Glutamatergic neuron (in vitro differentiated cells): ENCODE data around the gene FOXF1. TPM values are rescaled to one million over a fixed set of nuclear protein-coding genes. Genes with fewer than 3 reads are reported as not detected.

Experiments used
- DNase-seq: peaks from one replicate; pipeline ENCODE4 v3.0.0; 2022
- H3K27ac Mint-ChIP-seq: one replicate; pipeline ENCODE4 v1.8.0; 2020; ENCODE audit warnings: mild to moderate bottlenecking, mixed read lengths, inconsistent platforms; ENCODE audit not compliant: unreplicated experiment
- H3K27me3 Mint-ChIP-seq: one replicate; pipeline ENCODE4 v1.8.0; 2020; ENCODE audit warnings: mild to moderate bottlenecking, moderate library complexity, mixed read lengths, inconsistent platforms; ENCODE audit not compliant: unreplicated experiment
- H3K36me3 Mint-ChIP-seq: one replicate; pipeline ENCODE4 v1.8.0; 2020; ENCODE audit warnings: mild to moderate bottlenecking, mixed read lengths, inconsistent platforms; ENCODE audit not compliant: unreplicated experiment
- H3K4me1 Mint-ChIP-seq: one replicate; pipeline ENCODE4 v1.8.0; 2020; ENCODE audit warnings: mild to moderate bottlenecking, low read depth, mixed read lengths, inconsistent platforms; ENCODE audit not compliant: unreplicated experiment
- H3K4me3 Mint-ChIP-seq: one replicate; pipeline ENCODE4 v1.8.0; 2020; ENCODE audit warnings: mild to moderate bottlenecking, mixed read lengths, inconsistent platforms; ENCODE audit not compliant: unreplicated experiment
- H3K9me3 Mint-ChIP-seq: one replicate; pipeline ENCODE4 v1.8.0; 2020; ENCODE audit warnings: mild to moderate bottlenecking, moderate library complexity, mixed read lengths, inconsistent platforms; ENCODE audit not compliant: unreplicated experiment
- CTCF ChIP-seq: fragments of 200-600 bp; sonication (generic); IDR thresholded peaks from one replicate; pipeline ENCODE4 v1.5.0; 2021; ENCODE audit not compliant: partially characterized antibody, unreplicated experiment
- total RNA-seq: library from RNA; stranded (reverse); fragmentation: NEBNext Ultra II Directional; extraction: Animal tissue kit (Norgen Biotek cat#: 25700); gene quantifications from one replicate; pipeline ENCODE4 v1.2.1, GENCODE V29; 2021; ENCODE audit not compliant: unreplicated experiment

The FOXF1 gene
- total RNA-seq, 1 donor from 2014 or later, result not detected

GRCh38 chr16:86531641-86532525 lies 21.6 kb downstream of the FOXF1 start:
- H3K36me3 Mint-ChIP-seq, result peaks cover 4% of the 10 kb centered on the region
- no peak for TF ChIP-seq CTCF
- no peak overlapping the region for H3K4me3 Mint-ChIP-seq
- H3K27me3 Mint-ChIP-seq, result no peaks in the 10 kb centered on the region
- H3K9me3 Mint-ChIP-seq, result peaks cover 6% of the 10 kb centered on the region
- no peaks in the 10 kb centered on the region for H3K4me1 Mint-ChIP-seq
- H3K27ac Mint-ChIP-seq, result no peak overlapping the region
- no peak for DNase-seq

DNA sequence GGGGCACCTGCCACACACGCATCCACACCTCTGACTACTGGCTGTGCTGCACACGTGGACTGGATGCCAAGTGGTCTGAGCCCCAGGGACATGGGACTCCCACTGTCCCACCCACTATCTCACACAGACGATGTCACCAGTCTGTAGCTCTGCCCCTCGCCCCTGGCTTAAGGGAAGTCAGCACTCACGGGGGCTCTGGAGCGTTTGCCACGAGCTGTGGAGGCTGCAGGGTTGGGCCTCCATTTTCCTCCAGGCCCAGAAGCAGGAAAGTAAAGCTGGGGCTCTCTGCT lies 22.1 kb downstream of the FOXF1 start:
- peaks cover 3% of the 10 kb centered on the region for H3K9me3 Mint-ChIP-seq
- peaks cover 3% of the 10 kb centered on the region for H3K36me3 Mint-ChIP-seq
- H3K4me3 Mint-ChIP-seq, result no peak overlapping the region
- H3K27ac Mint-ChIP-seq, result no peak overlapping the region
- no peaks in the 10 kb centered on the region for H3K27me3 Mint-ChIP-seq
- H3K4me1 Mint-ChIP-seq, result no peaks in the 10 kb centered on the region
- no peak for TF ChIP-seq CTCF
- DNase-seq, result no peak

- H3K36me3 Mint-ChIP-seq, result no peaks in the 10 kb centered on the region
- H3K4me1 Mint-ChIP-seq, result no peaks in the 10 kb centered on the region
- H3K4me3 Mint-ChIP-seq, result no peak overlapping the region
- H3K9me3 Mint-ChIP-seq, result no peaks in the 10 kb centered on the region
- H3K27me3 Mint-ChIP-seq, result no peaks in the 10 kb centered on the region
- no peak for DNase-seq
- H3K27ac Mint-ChIP-seq, result no peak overlapping the region
- no peak for TF ChIP-seq CTCF
These were observed 22.7 kb downstream of the FOXF1 start for GRCh38 chr16:86533076-86533475.

GRCh38 chr16:86533767-86534351 lies 23.5 kb downstream of the FOXF1 start:
- Mint-ChIP-seq H3K27me3 (no peaks in the 10 kb centered on the region), H3K27ac (no peak overlapping the region), H3K4me3 (no peak overlapping the region), H3K36me3 (no peaks in the 10 kb centered on the region), H3K9me3 (no peaks in the 10 kb centered on the region), H3K4me1 (no peaks in the 10 kb centered on the region)
- DNase-seq, result no peak
- TF ChIP-seq CTCF, result no peak

DNA sequence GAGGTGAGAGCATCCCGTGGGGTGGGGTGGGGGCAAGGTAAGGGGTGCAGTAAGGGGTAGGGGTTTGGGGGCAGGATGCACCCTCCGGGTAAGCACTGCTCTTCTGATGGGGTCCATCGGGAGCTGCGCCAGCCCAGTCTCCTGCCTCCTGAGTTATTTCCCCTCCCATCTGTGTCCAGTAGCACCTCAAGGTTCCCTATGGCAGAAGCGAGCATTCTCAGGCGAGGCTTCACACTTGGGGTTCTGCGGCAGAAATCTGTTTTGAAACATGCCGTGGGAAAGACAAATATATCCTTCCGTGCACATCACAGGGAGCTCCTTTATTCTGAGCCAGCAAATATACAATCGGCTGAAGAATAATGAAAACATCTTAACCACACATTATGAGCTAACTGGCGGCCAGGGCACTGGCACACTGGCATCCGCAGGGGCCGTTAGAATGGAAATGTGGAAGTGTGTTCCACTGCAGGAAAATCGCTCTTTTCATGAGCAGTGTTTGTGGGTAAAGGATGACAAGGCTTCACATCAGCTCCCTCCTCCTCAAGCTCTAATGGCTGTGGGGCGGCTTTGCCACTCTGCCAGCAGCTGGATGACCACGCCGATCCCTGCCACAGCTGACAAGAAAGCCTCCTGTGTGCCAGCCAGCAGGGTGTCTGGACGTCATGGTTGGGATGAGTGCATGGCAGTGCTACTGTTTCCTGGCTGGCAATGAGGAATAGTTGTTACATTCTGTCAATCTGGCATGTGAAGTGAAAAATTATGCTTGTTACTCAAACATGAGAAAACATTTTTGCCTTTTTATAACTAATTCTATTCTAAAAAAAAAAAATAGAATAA lies 24.7 kb downstream of the FOXF1 start:
- no peak for TF ChIP-seq CTCF
- DNase-seq, result no peak
- Mint-ChIP-seq H3K36me3 (no peaks in the 10 kb centered on the region), H3K4me1 (no peaks in the 10 kb centered on the region), H3K27me3 (no peaks in the 10 kb centered on the region), H3K4me3 (no peak overlapping the region), H3K27ac (no peak overlapping the region), H3K9me3 (no peaks in the 10 kb centered on the region)
